Uterus (tissue), 4 donors: ENCODE data around the gene UCKL1. TPM values are rescaled to one million over a fixed set of nuclear protein-coding genes. Genes with fewer than 3 reads are reported as not detected.

ENCODE experiments used
- DNase-seq, 2 donors: peaks; one replicate each; pipeline ENCODE4 v3.0.0-alpha.2; 2019 to 2020
- H3K27ac ChIP-seq, 2 donors: fragments of 200-600 bp; sonication (generic); 1 replicate in 1 of 2; 2 replicates in 1 of 2; pipeline ENCODE4 v1.5.1; 2016 to 2018
- H3K27me3 ChIP-seq, 2 donors: fragments of 200-600 bp; sonication (generic); one replicate each; pipeline ENCODE4 v1.5.1; 2018 to 2019; ENCODE audit warnings: control low read depth in 1 of 2
- H3K36me3 ChIP-seq, 2 donors: fragments of 200-600 bp; sonication (generic); one replicate each; pipeline ENCODE4 v1.5.1; 2019; ENCODE audit warnings: control low read depth in 1 of 2
- H3K4me1 ChIP-seq, 2 donors: fragments of 200-600 bp; sonication (generic); one replicate each; pipeline ENCODE4 v1.5.1; 2018 to 2019; ENCODE audit warnings: control low read depth in 1 of 2
- H3K4me3 ChIP-seq, 2 donors: fragments of 200-600 bp; sonication (generic); 1 replicate in 1 of 2; 2 replicates in 1 of 2; pipeline ENCODE4 v1.5.1; 2018 to 2019; ENCODE audit warnings: mild to moderate bottlenecking in 1 of 2
- H3K9me3 ChIP-seq, 2 donors: fragments of 200-600 bp; sonication (generic); one replicate each; pipeline ENCODE4 v1.5.1; 2019; ENCODE audit warnings: control low read depth in 1 of 2
- CTCF ChIP-seq, 4 experiments: fragments of 200-600 bp in 2 of 4; fragments of 450-650 bp in 2 of 4; sonication (generic) in 2 of 4; IDR thresholded peaks; one replicate each; pipeline ENCODE4 v1.5.1; 2016 to 2019; ENCODE audit warnings: antibody characterized with exemption in 4 of 4, mild to moderate bottlenecking in 2 of 4, moderate library complexity in 1 of 4
- POLR2A ChIP-seq, 2 donors: fragments of 450-650 bp; IDR thresholded peaks; one replicate each; pipeline ENCODE4 v1.6.1; 2016; ENCODE audit warnings: antibody characterized with exemption in 2 of 2, mild to moderate bottlenecking in 1 of 2, moderate library complexity in 1 of 2
- intact Hi-C: fragments of 100-400 bp; cut with DNase I; formaldehyde crosslinking; loops from one replicate; pipeline ENCODE4 v1.15.1; 2023; ENCODE audit warnings: low total_unique reads
- total RNA-seq, 4 donors: library from RNA; depleted of rRNA in 3 of 4; stranded (reverse); fragments of >200 nt in 3 of 4; gene quantifications; one replicate each; pipeline versions ENCODE4 v1.1.0 to v1.2.4, GENCODE V29; 2014 to 2023
- donor health status: DM: yes; HTN: yes; CAD: no.

UCKL1 gene
- total RNA-seq, 4 donors from 2014 or later = 21.8 to 64.6 (median 23.5) TPM

GRCh38 chr20:63894358-63895201 lies 61.6 kb downstream of the UCKL1 start, which contains the start of gene DNAJC5:
Gene DNAJC5, plus strand, starts transcription at chr20:63895126. Its CDS starts 33,220 bp downstream, at chr20:63928346.
- H3K4me1 ChIP-seq = peaks cover 0 to 16% of the 10 kb centered on the region in 2 donors
- intact Hi-C loops = no loop called here
- no peaks in the 10 kb centered on the region for H3K27me3 ChIP-seq
- H3K27ac ChIP-seq = peak within 1 kb of the TSS; percentile 64 to 65
- TF ChIP-seq POLR2A (IDR thresholded peaks at IDR 0.05) (peak in 1 of 2 donors; percentile 60), CTCF (IDR thresholded peaks at IDR 0.05) (peak in 1 of 4 experiments; percentile 22)
- no peaks in the 10 kb centered on the region for H3K9me3 ChIP-seq
- H3K36me3 ChIP-seq = no peaks in the 10 kb centered on the region
- peak within 1 kb of the TSS; percentile 41 to 60 for H3K4me3 ChIP-seq
- DNase-seq = peak; percentile 92 to 95

DNA sequence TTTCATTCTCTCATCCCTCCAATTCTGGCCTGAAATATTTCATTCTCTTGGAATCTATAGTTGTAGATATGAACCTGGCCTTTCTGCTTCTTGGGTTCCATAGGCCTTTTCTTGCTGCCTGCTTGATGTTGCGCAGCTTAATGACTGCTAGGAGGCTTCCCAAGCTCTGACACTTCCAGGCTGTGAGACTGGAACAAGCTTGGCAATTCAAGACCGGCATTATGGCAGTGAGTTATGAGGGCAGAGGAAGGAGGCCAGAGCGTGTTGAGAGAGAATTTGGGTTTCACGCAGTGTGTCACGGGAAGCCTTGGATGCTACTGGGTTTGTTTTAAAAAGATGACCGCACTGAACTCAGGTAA lies 62.2 kb downstream of the UCKL1 start:
- Histone ChIP-seq H3K4me1 (peaks cover 0 to 16% of the 10 kb centered on the region in 2 donors), H3K27me3 (no peaks in the 10 kb centered on the region), H3K27ac (peak overlapping the region; percentile 53 to 64), H3K9me3 (no peaks in the 10 kb centered on the region), H3K36me3 (no peaks in the 10 kb centered on the region), H3K4me3 (peak overlapping the region; percentile 41 to 60)
- TF ChIP-seq POLR2A (IDR thresholded peaks at IDR 0.05) (no peak), CTCF (IDR thresholded peaks at IDR 0.05) (no peak)
- intact Hi-C loops = no loop called here
- no peak for DNase-seq

DNA sequence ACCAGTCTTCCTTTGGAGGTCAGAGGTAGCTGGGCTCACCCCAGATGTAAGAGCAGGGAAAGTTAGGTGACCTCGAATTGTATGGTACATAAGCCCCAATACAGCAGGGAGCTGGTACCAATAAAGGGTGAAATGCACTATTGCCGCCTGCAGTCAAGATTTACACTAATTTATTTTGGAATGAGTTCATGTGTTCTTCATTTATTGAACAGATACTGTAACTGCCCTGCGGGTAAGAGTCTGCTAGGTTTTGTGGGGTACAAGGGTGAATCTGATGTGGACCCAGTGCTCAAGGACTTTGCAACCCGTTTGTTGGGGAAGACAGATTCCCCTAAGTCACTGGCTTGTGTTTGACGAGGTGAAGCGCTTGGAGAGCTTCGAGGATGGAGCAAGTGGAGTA lies 63.8 kb downstream of the UCKL1 start:
- no peak for DNase-seq
- Histone ChIP-seq H3K4me1 (peaks cover 0 to 16% of the 10 kb centered on the region in 2 donors), H3K9me3 (no peaks in the 10 kb centered on the region), H3K27ac (no peak overlapping the region), H3K4me3 (no peak overlapping the region), H3K36me3 (no peaks in the 10 kb centered on the region), H3K27me3 (no peaks in the 10 kb centered on the region)
- intact Hi-C loops = no loop called here
- TF ChIP-seq POLR2A (IDR thresholded peaks at IDR 0.05) (no peak), CTCF (IDR thresholded peaks at IDR 0.05) (no peak)

GRCh38 chr20:63891061-63892002 lies 64.9 kb downstream of the UCKL1 start:
- no peak for TF ChIP-seq CTCF (IDR thresholded peaks at IDR 0.05)
- TF ChIP-seq POLR2A (IDR thresholded peaks at IDR 0.05) = no peak
- Histone ChIP-seq H3K4me1 (peaks cover 0 to 7% of the 10 kb centered on the region in 2 donors), H3K27me3 (no peaks in the 10 kb centered on the region), H3K9me3 (no peaks in the 10 kb centered on the region), H3K4me3 (no peak overlapping the region), H3K36me3 (no peaks in the 10 kb centered on the region), H3K27ac (no peak overlapping the region)
- intact Hi-C loops = no loop called here
- DNase-seq = no peak
